Measurements from ENCODE around the gene HMG20B. TPM values are rescaled to one million over a fixed set of nuclear protein-coding genes. Genes with fewer than 3 reads are reported as not detected.

HMG20B gene
- polyA plus RNA-seq, 1 donor (not counting 4 experiments of a cell fraction or from before 2014, with no cell fraction given), result 27.9 TPM

DNA sequence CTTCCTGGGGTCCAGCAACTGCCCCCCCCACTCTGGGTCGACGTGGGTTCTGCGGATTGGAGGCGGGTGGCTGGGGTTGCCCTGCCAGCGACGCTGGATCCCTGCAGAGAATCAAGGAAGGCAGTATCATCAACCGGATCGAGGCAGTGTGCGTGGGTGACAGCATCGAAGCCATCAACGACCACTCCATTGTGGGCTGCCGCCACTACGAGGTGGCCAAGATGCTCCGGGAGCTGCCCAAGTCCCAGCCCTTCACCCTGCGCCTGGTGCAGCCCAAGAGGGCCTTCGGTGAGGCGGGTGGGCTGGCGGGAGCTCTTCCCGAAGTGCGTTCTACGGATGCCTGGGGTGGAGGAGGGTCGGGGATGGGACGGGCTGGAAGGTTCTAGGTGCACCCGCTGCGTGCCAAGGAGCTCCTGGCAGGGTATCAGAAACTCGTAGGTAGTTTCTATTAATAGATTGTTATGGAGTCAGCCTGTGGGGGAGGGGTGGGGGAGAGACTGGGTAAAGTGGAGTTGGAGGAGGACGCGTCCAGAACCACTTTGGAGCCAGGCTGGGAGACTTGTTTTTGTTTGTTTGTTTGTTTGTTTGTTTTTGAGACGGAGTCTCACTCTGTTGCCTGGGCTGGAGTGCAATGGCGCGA, 14.1 kb downstream of the HMG20B start:
- no peak for DNase-seq (ENCODE audit: low read depth, low spot score)

DNA sequence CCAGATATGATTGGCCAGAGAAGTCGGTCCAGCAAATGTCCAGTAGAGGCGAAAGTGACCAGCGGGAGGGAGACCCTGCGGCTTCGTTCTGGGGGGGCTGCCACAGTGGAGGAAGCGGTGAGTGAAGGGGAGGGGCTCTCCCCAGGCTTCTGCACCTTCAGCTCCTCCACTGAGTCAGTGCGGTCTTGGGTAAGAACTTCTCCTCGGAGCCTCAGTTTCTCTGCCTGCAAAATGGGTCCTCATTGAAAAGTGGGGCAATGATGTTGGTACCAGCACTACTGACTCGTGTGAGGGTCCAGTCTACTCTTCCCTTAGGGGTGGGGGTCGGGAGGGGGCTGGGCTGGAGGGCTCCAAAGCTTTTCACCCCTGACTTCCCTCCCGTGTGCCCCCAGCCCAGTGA, 16.7 kb downstream of the HMG20B start:
- Histone ChIP-seq H3K4me3 (ENCODE audit: control insufficient read depth in 2 of 3, extremely low read depth in 1 of 3, insufficient read depth in 2 of 3, low read depth in 1 of 3, low read length in 3 of 3) (no peak overlapping the region), H3K27ac (ENCODE audit: control insufficient read depth, insufficient read depth, low read length) (no peak overlapping the region), H4K20me1 (ENCODE audit: control insufficient read depth, extremely low read depth, insufficient read depth, low read length) (no peaks in the 10 kb centered on the region), H3K4me1 (ENCODE audit: control insufficient read depth, extremely low read depth, insufficient read depth, low read length) (no peaks in the 10 kb centered on the region), H3K9me1 (ENCODE audit: control insufficient read depth, extremely low read depth, insufficient read depth, low read length) (no peaks in the 10 kb centered on the region), H3K4me2 (ENCODE audit: control insufficient read depth, extremely low read depth, insufficient read depth, low read depth, low read length) (no peak overlapping the region), H2AFZ (ENCODE audit: control insufficient read depth, low read length) (no peak overlapping the region), H3K9ac (ENCODE audit: control insufficient read depth, extremely low read depth, insufficient read depth, low read length) (no peak overlapping the region), H3K9me3 (ENCODE audit: control insufficient read depth, low read depth, low read length) (no peaks in the 10 kb centered on the region), H3K79me2 (ENCODE audit: control insufficient read depth, insufficient read depth, low read length) (no peaks in the 10 kb centered on the region), H3K27me3 (ENCODE audit: control insufficient read depth, extremely low read depth, insufficient read depth, low read length) (peaks cover 37% of the 10 kb centered on the region), H3K36me3 (ENCODE audit: control insufficient read depth in 2 of 2, extremely low read depth in 1 of 2, insufficient read depth in 2 of 2, low read length in 2 of 2) (no peaks in the 10 kb centered on the region)
- dilution Hi-C loops (cut with MboI; ENCODE audit: extremely low pct_ligation_motif_present, low sequenced_read_pairs), result no loop called here
- DNase-seq (ENCODE audit: low read depth, low spot score) (no peak), FAIRE-seq (no peak)
- no peak for TF ChIP-seq EZH2 (IDR thresholded peaks at IDR 0.05; ENCODE audit: low read length)
- TF ChIP-seq, protein P1, sequence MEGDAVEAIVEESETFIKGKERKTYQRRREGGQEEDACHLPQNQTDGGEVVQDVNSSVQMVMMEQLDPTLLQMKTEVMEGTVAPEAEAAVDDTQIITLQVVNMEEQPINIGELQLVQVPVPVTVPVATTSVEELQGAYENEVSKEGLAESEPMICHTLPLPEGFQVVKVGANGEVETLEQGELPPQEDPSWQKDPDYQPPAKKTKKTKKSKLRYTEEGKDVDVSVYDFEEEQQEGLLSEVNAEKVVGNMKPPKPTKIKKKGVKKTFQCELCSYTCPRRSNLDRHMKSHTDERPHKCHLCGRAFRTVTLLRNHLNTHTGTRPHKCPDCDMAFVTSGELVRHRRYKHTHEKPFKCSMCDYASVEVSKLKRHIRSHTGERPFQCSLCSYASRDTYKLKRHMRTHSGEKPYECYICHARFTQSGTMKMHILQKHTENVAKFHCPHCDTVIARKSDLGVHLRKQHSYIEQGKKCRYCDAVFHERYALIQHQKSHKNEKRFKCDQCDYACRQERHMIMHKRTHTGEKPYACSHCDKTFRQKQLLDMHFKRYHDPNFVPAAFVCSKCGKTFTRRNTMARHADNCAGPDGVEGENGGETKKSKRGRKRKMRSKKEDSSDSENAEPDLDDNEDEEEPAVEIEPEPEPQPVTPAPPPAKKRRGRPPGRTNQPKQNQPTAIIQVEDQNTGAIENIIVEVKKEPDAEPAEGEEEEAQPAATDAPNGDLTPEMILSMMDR (optimal IDR thresholded peaks at IDR 0.05 in 1 of 3, IDR thresholded peaks at IDR 0.05 in 1 of 3, conservative IDR thresholded peaks at IDR 0.05 in 1 of 3; ENCODE audit: extremely low read depth in 1 of 3, insufficient read depth in 2 of 3, low read length in 3 of 3), result no peak

More for the DNA sequence above, 14.1 kb downstream of the HMG20B start:
- no peaks in the 10 kb centered on the region for H3K9me3 ChIP-seq (ENCODE audit: control insufficient read depth, low read depth, low read length)
- H3K4me2 ChIP-seq (ENCODE audit: control insufficient read depth, extremely low read depth, insufficient read depth, low read depth, low read length), result no peak overlapping the region
- H3K27ac ChIP-seq (ENCODE audit: control insufficient read depth, insufficient read depth, low read length), result no peak overlapping the region
- TF ChIP-seq, protein P1 (optimal IDR thresholded peaks at IDR 0.05 in 1 of 3, IDR thresholded peaks at IDR 0.05 in 1 of 3, conservative IDR thresholded peaks at IDR 0.05 in 1 of 3; ENCODE audit: extremely low read depth in 1 of 3, insufficient read depth in 2 of 3, low read length in 3 of 3), result no peak
- TF ChIP-seq EZH2 (IDR thresholded peaks at IDR 0.05; ENCODE audit: low read length), result no peak
- H3K4me3 ChIP-seq (ENCODE audit: control insufficient read depth in 2 of 3, extremely low read depth in 1 of 3, insufficient read depth in 2 of 3, low read depth in 1 of 3, low read length in 3 of 3), result no peak overlapping the region
- no peaks in the 10 kb centered on the region for H3K4me1 ChIP-seq (ENCODE audit: control insufficient read depth, extremely low read depth, insufficient read depth, low read length)
- H3K9ac ChIP-seq (ENCODE audit: control insufficient read depth, extremely low read depth, insufficient read depth, low read length), result no peak overlapping the region
- no peak for FAIRE-seq
- peaks cover 34% of the 10 kb centered on the region for H3K27me3 ChIP-seq (ENCODE audit: control insufficient read depth, extremely low read depth, insufficient read depth, low read length)
- H4K20me1 ChIP-seq (ENCODE audit: control insufficient read depth, extremely low read depth, insufficient read depth, low read length), result no peaks in the 10 kb centered on the region
- no peaks in the 10 kb centered on the region for H3K36me3 ChIP-seq (ENCODE audit: control insufficient read depth in 2 of 2, extremely low read depth in 1 of 2, insufficient read depth in 2 of 2, low read length in 2 of 2)
- H2AFZ ChIP-seq (ENCODE audit: control insufficient read depth, low read length), result no peak overlapping the region
- dilution Hi-C loops (cut with MboI; ENCODE audit: extremely low pct_ligation_motif_present, low sequenced_read_pairs), result no loop called here
- H3K79me2 ChIP-seq (ENCODE audit: control insufficient read depth, insufficient read depth, low read length), result no peaks in the 10 kb centered on the region
- no peaks in the 10 kb centered on the region for H3K9me1 ChIP-seq (ENCODE audit: control insufficient read depth, extremely low read depth, insufficient read depth, low read length)

Data from keratinocyte (primary cell).